ENCODE data around the gene NGEF. TPM values are rescaled to one million over a fixed set of nuclear protein-coding genes. Genes with fewer than 3 reads are reported as not detected.

NGEF gene
- total and polyA plus RNA-seq, 10 of the 15 experiments (the other 5 are each of a cell fraction or from before 2014, with no cell fraction given) = 0.12 TPM; not detected in 9

DNA sequence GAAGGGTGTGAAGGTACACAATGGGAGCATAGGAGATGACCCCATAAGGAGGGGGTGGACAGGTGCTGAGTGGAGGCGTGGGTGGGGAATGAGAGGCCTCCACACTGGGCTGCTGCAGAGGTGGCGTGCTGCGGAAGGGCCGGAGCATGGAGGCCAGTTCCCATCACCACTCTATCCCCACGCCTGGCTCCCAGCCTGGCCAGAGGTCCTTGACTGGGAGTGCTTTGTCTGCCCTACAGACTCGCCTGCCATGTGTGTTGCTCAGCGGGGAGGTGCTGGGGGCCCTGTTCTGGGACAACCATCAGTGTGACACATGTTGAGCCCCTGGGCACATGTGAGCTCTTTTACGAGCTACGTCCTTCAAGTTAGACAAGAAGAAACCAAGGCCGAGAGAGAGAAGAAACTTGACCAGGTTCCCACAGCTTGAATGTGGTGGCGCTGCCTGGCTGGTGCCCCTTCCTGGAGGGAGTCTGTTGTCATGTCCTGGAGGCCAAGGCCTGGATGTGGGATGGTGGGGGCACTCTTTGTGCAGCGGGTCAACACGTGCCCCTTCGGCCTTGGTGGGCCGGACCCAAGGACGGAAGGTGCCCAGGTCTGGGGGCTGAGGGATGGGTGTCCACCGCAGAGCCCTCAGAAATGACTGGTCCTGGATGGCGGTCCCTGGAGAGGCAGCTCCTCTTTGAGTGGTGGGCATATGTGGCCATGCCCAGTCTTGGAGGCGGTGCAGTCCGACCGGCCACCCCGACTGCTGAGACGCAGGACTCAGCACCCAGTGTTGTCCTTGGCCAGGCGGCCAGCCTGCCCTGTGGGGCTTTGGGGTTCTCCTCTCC is 45.9 kb upstream of the NGEF start:
- DNase-seq (ENCODE audit: low read depth, low spot score) = no peak
- Histone ChIP-seq H3K4me3 (no peak overlapping the region), H4K20me1 (ENCODE audit: control insufficient read depth, insufficient read depth) (no peaks in the 10 kb centered on the region), H3K4me1 (ENCODE audit: control insufficient read depth, insufficient read depth, low read length) (peaks cover 24% of the 10 kb centered on the region), H3K79me2 (ENCODE audit: control insufficient read depth, insufficient read depth, low read length) (peaks cover 46% of the 10 kb centered on the region), H3K36me3 (ENCODE audit: control insufficient read depth in 2 of 2, insufficient read depth in 2 of 2, low read length in 1 of 2) (no peaks in the 10 kb centered on the region; a peak in 1 of 4 replicates), H3K27me3 (replicated peaks in 1 of 2; ENCODE audit: control insufficient read depth in 2 of 2, insufficient read depth in 2 of 2, low read length in 1 of 2) (no peaks in the 10 kb centered on the region), H3K27ac (ENCODE audit: control insufficient read depth, insufficient read depth) (peak overlapping the region; percentile 93), H3K9me3 (replicated peaks; ENCODE audit: control insufficient read depth, insufficient read depth, low read length) (no peaks in the 10 kb centered on the region), H3K9ac (ENCODE audit: control insufficient read depth, insufficient read depth, low read length) (peak overlapping the region; percentile 91), H3K4me2 (ENCODE audit: control insufficient read depth, insufficient read depth) (peak overlapping the region; percentile 98), H2AFZ (ENCODE audit: control insufficient read depth, low read depth, low read length) (no peak overlapping the region)
- intact Hi-C loops (cut with micrococcal nuclease; ENCODE audit: unreplicated experiment) (no loop called here), in situ Hi-C loops (cut with MboI) (no loop called here)
- FAIRE-seq = no peak
- SMC1A ChIA-PET (ENCODE audit: uncharacterized antibody, unreplicated experiment) = interaction anchor here (1.0 to 13.6 kb wide), 7 partner anchors 10 to 250 kb away, joined by 3 to 351 read pairs (median 5); no protein-coding TSS in a partner anchor
- 86% methylated on average over 24 of the region's 24 CpGs for WGBS (ENCODE audit: insufficient coverage, insufficient replicate concordance, low lambda C conversion rate, missing lambda C conversion rate)
- BruUV-seq (replicated peaks) = no TSS peak
- POLR2A ChIA-PET = interaction anchor here (3.1 to 9.6 kb wide), 3 partner anchors 12 to 43 kb away, joined by 23 to 271 read pairs (median 70); no protein-coding TSS in a partner anchor
- RAD21 ChIA-PET (ENCODE audit: unreplicated experiment) = interaction anchor here (1.3 to 13.5 kb wide), 6 partner anchors 22 to 299 kb away, joined by 4 to 361 read pairs (median 22); partner anchors contain the start of gene ATG16L1
- no peak for ATAC-seq
- CTCF ChIA-PET = interaction anchor here (0.5 to 6.2 kb wide), 15 partner anchors 12 to 452 kb away, joined by 3 to 68 read pairs (median 6); no protein-coding TSS in a partner anchor
- TF ChIP-seq CHD4 (IDR thresholded peaks at IDR 0.05) (no peak), NR2C2 (IDR thresholded peaks at IDR 0.05; ENCODE audit: borderline replicate concordance, control insufficient read depth, insufficient read length, low read depth) (no peak), GATAD2B (conservative IDR thresholded peaks at IDR 0.05; ENCODE audit: low read depth) (no peak), EZH2 (IDR thresholded peaks at IDR 0.05; ENCODE audit: borderline replicate concordance, control insufficient read depth, low read depth, low read length) (no peak), RBBP5 (conservative IDR thresholded peaks at IDR 0.05) (no peak), FOS (IDR thresholded peaks at IDR 0.05; ENCODE audit: borderline replicate concordance, extremely low read depth, insufficient read length) (no peak), RCOR1 (conservative IDR thresholded peaks at IDR 0.05; ENCODE audit: low read depth, low read length) (no peak), MTA3 (IDR thresholded peaks at IDR 0.05; ENCODE audit: borderline replicate concordance, low read length) (no peak), RAD51 (IDR thresholded peaks at IDR 0.05) (no peak), NR2F1 (conservative IDR thresholded peaks at IDR 0.05) (no peak), MTA2 (IDR thresholded peaks at IDR 0.05; ENCODE audit: low read depth) (no peak), HCFC1 (IDR thresholded peaks at IDR 0.05; ENCODE audit: low read length) (no peak), PAX8 (IDR thresholded peaks at IDR 0.05) (no peak), SUPT20H (IDR thresholded peaks at IDR 0.05; ENCODE audit: borderline replicate concordance, control insufficient read depth, low read depth, low read length) (no peak), IKZF2 (IDR thresholded peaks at IDR 0.05) (no peak), ZBED1 (IDR thresholded peaks at IDR 0.05; ENCODE audit: borderline replicate concordance) (no peak), CREM (IDR thresholded peaks at IDR 0.05; ENCODE audit: low read depth) (no peak)
- TF ChIP-seq, protein P1, sequence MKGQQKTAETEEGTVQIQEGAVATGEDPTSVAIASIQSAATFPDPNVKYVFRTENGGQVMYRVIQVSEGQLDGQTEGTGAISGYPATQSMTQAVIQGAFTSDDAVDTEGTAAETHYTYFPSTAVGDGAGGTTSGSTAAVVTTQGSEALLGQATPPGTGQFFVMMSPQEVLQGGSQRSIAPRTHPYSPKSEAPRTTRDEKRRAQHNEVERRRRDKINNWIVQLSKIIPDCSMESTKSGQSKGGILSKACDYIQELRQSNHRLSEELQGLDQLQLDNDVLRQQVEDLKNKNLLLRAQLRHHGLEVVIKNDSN (IDR thresholded peaks at IDR 0.05; ENCODE audit: borderline replicate concordance, extremely low read length, insufficient read depth, low read depth, low read length) = no peak
- TF ChIP-seq, protein P2, sequence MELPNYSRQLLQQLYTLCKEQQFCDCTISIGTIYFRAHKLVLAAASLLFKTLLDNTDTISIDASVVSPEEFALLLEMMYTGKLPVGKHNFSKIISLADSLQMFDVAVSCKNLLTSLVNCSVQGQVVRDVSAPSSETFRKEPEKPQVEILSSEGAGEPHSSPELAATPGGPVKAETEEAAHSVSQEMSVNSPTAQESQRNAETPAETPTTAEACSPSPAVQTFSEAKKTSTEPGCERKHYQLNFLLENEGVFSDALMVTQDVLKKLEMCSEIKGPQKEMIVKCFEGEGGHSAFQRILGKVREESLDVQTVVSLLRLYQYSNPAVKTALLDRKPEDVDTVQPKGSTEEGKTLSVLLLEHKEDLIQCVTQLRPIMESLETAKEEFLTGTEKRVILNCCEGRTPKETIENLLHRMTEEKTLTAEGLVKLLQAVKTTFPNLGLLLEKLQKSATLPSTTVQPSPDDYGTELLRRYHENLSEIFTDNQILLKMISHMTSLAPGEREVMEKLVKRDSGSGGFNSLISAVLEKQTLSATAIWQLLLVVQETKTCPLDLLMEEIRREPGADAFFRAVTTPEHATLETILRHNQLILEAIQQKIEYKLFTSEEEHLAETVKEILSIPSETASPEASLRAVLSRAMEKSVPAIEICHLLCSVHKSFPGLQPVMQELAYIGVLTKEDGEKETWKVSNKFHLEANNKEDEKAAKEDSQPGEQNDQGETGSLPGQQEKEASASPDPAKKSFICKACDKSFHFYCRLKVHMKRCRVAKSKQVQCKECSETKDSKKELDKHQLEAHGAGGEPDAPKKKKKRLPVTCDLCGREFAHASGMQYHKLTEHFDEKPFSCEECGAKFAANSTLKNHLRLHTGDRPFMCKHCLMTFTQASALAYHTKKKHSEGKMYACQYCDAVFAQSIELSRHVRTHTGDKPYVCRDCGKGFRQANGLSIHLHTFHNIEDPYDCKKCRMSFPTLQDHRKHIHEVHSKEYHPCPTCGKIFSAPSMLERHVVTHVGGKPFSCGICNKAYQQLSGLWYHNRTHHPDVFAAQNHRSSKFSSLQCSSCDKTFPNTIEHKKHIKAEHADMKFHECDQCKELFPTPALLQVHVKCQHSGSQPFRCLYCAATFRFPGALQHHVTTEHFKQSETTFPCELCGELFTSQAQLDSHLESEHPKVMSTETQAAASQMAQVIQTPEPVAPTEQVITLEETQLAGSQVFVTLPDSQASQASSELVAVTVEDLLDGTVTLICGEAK (IDR thresholded peaks at IDR 0.05; ENCODE audit: borderline replicate concordance) = no peak
